Brain pericyte (primary cell): ENCODE data around the gene CDH26.
"Not testable (repeated sequence)": the region's sequence is repeated elsewhere in the genome, so short reads cannot be mapped to it uniquely, and the experiment has no call there.

Experiments
- DNase-seq: peaks from one replicate; pipeline ENCODE4 v3.0.0-alpha.2; 2012; ENCODE audit warnings: low read depth, low spot score

CDH26 gene

GRCh38 chr20:59940956-59941294 is 17.3 kb upstream of the CDH26 start:
- DNase-seq, result no peak

- no peak for DNase-seq
These were observed 16.0 kb upstream of the CDH26 start for GRCh38 chr20:59942245-59942644.

DNA sequence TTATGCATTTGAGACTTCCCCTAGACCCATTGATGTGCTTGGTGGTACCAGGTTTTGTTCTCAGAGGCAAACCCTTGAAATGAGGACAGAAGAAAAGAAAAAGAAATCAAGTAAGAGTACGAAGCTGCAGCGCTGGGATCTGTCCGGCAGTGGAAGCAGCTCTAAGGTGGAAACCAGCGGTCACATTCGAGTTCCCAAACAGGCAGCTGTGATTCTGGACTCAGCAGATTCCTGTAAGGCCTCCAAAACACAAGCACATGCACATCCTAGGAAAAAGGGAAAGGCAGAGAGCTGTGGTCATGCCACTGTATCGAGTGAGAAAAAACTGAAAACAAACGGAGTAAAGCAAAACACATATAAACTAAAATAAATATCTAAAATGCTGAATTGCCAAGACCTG is 13.5 kb upstream of the CDH26 start:
- DNase-seq, result no peak

DNA sequence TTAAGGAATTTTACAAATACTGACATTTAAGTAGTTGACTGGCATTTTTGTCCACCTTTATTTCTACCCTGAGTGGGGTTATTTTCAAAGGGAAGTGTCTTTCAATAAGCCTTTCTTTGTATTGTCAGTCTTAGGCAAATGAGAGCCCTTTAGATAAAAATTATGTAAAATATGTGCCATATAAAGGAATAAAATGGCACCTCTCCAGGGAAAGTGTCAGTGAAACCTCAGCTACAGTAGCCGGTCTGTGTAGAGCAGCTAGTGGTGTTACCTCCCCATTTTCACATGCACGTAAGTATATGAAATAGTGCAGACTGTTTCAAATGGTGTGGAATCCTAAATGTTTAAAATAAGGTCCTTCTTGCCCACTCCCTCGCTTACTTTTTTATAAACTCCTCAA is 13.0 kb upstream of the CDH26 start:
- no peak for DNase-seq

DNA sequence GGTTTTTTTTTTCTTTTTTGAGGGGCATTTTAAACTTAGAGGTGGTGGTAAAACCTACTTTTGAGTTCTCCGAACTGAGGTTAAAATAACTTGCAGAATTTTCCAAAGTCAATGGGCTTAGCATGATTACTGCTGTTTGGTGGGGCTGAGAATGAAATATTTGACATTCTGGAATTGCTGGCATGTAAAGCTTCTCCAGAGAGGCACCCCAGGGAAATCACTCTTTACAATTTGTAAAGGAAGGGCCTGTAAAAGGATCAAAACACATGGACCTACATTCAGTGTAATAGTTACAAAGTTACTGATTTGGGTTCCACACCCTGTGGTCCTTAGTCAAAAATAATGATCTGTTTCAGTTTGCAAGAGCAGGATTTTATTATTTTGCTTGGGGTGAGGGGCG is 12.5 kb upstream of the CDH26 start:
- DNase-seq, result no peak

- no peak for DNase-seq
These were observed 10.8 kb upstream of the CDH26 start for GRCh38 chr20:59947376-59947775.

GRCh38 chr20:59948212-59948611 is 10.0 kb upstream of the CDH26 start:
- DNase-seq, result no peak

DNA sequence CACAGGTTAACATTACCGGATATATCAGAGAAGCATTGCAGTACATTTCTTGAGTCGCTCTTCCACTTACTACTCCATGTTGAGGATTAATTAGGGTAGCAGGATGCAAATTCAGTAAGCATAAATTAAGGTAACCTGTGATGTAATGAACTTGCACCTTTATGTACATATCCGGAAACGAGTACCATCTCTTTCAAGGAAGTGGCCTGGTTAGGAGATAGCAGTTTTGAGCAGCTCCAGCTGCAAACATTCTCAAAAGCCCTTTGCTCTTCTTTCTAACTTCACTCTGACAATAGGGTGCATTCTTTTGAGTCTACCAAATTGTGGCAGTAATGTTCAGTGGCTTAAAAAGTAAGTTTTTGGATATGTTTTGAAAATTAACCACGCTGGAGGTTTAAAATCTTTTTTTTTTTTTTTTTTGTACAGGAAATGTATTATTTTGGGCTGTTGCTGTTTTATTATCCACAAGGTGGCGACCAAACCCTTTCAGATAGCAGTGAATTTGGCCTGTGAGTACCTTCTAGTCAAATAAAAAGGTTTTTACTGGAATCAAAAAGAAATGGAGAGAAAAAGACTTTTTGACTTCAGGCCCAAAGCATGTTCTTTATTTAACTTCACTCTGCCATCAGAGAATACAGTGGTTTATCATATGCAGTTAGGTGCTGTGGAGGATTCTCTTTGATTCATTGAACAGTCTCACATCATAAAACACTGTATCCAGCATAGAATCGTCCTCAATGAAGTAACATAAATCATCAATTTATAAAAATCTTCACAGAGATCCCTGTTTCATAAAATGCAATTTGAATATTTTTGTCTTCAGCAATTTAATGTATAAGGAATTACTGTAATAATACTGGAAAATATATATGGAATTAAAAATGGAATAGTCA is 9.1 kb upstream of the CDH26 start:
- no peak for DNase-seq

DNA sequence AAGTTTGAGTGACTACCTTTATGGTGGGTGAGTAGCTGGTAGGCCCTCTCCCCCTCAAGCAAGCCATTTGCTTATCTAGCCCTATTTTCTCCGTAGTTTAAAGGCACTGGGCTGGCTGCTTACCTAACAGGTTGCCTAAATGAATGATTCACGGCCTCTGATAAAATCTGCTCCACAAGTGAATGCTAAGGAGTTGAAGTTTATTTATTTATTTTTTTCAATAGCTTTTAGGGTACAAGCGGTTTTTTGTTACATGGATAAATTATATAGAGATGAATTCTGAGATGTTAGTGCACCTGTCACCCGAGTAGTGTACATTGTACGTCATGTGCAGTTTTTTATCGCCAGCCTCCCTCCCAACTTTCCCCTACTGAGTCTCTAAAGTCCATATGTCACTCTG is 8.3 kb upstream of the CDH26 start:
- no peak for DNase-seq

GRCh38 chr20:59954718-59955117 is 3.5 kb upstream of the CDH26 start:
- no peak for DNase-seq

DNA sequence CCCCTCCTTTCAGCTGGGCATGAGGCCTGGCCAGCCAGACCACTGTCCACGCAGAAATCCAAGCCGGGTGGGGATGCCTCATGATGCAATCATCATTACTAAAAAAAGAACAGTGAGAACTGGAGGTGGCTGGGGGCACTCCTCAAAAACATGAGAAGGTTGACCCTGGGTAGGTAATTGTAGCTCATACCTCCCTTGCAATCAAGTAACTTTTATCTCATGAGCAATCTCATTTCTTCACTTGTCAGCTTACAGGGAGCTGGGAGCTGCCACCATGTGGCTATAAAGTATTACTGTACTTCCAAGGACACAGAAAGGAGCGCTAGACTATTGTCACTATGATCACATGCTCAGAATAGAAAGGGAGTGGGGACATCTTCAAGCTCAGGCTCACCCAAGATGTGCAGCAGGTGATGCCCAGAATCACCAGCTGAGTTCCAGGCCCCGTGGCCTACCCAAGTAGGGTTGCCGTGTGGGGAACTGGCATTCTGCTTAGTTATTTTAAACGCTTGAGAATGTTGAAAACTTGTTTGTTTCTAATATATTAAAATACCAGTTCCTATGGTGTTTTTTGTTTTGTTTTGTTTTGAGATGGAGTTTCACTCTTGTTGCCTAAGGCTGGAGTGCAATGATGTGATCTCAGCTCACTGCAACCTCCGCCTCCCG is 3.0 kb upstream of the CDH26 start:
- DNase-seq, result no peak

DNA sequence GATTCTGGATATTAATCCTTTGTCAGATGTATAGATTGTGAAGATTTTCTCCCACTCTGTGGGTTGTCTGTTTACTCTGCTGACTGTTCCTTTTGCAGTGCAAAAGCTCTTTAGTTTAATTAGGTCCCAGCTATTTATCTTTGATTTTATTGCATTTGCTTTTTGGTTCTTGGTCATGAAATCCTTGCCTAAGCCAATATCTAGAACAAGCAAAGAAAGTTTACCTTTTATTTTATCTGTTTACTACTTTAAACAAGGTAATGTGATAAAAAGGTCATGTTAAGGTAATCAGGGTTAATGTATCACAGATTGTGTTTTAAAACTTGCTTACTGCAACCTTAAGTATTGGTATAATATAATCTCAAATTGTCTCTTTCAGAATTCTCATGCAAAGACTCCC is 655 bp upstream of the CDH26 start:
- not testable (repeated sequence) for DNase-seq

GRCh38 chr20:59958626-59959025 is 403 bp downstream of the CDH26 start:
- DNase-seq, result no peak

DNA sequence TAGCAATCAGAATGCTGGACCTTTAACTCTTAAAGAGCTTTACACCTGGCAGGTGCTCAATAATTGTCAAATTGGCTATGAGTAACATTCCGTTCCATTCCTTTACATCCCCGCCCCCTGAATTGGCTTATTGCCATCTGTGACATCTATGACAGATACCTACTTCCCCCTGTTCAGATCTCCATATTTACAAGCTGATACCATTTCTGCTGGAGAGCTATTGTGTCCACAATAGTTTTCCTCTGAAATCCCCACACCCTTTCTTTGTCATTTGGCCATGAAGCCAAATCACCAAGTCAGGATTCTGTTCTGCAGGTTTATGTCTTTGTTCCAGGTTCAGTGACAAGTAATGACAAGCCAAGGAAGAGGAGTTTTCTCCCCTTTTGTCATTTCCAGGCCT is 3.2 kb downstream of the CDH26 start:
- no peak for DNase-seq

DNA sequence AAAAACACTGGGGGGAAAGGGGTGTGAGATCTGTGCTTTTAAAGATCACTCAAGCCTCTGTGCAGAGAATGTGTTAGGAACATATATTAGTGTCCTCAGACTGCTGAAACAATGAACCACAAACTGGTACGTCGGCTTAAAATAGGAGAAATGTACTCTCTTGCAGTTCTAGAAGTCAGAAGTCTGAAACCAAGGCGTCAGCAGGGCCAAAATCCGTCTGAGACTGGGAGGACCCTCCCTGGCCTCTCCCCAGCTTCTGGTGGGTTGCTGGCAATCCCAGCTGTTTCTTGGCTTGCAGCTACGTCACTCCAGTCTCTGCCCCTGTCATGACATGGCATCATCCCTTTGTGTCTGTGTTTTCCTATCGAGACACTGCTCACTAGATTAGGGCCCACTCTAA is 3.9 kb downstream of the CDH26 start:
- no peak for DNase-seq

- DNase-seq, result no peak
These were observed 8.2 kb downstream of the CDH26 start for GRCh38 chr20:59966428-59966827.

- DNase-seq, result no peak
These were observed 13.2 kb downstream of the CDH26 start for GRCh38 chr20:59971428-59971827.

- DNase-seq, result no peak
These were observed 14.0 kb downstream of the CDH26 start for GRCh38 chr20:59972037-59972801.

DNA sequence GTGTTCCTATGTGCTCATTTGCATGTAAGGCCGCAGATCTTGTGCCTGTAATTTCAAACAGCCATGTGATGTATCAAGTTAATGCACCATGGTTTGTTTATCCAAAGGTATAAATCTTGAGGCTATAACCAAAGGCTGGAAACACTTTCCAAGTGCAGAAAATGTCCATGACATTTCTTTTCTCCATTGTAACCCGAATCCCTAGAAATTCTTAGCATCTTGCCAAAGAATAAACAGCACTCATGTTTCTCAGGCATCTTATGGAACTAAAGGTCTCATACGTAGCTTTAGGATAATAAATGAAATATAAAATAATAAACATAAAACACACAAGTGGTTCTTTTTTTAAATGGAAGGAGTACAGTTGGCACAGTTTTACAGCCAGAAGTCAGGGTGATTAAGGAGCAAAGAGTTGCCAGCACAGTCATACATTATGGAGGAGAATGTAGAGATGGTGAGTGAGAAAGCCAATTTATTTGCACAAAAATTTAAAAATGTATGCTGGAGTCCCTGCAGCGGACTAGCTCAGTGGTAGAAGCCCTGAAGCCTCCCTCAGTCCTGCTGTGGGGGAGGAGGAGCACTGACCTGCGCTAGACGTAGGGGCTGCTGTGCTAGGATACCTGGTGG is 18.0 kb downstream of the CDH26 start:
- no peak for DNase-seq

DNA sequence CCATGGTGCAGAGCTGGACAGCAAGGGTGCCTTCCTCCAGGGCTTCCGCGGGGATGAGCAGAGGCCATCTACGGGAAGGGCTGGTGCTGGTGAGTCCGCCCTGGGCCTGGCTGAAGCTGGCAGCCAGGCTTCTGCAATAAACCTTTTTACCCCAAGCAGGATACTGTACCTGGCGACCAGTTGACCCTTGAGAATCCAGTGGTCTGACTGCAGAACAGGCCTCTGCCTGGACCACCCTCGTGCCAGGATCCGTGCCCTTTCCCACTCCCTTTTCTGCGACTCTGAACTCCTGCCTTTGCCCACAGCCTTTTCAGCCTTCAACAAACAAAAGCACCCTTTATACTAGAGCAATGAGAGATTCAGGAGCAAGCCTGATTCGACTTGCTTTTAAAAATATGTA is 18.9 kb downstream of the CDH26 start:
- DNase-seq, result no peak

GRCh38 chr20:59983076-59983475 is 24.9 kb downstream of the CDH26 start:
- no peak for DNase-seq

DNA sequence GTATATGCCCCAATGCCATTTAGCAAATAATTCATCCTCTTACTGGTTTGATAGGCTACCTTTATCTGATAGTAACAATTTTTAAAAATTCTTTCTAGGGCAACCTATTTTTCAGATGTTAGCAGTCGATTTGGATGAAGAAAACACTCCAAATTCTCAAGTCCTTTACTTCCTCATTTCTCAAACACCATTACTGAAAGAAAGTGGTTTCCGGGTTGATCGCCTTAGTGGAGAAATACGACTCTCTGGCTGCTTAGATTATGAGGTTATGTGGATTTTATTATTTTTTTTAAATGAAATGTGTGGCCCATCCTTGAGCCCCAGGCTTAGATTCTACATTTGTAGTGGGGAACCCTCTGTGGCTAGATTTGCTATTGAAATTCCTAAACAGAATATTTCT is 26.3 kb downstream of the CDH26 start:
- DNase-seq, result no peak
